Upper lobe of right lung (tissue), 1 donor: ENCODE data around the gene SHH. TPM values are rescaled to one million over a fixed set of nuclear protein-coding genes. Genes with fewer than 3 reads are reported as not detected.

Experiments
- ATAC-seq: fragments of 200-7000 bp; cut with Tn5 transposase; one replicate; pipeline ENCODE4 v1.9.1; 2020; ENCODE audit warnings: mild to moderate bottlenecking, moderate library complexity
- DNase-seq: peaks from one replicate; pipeline ENCODE4 v3.0.0-alpha.2; 2020
- H3K27ac ChIP-seq: fragments of 200-600 bp; one replicate; pipeline ENCODE4 v1.8.0; 2022
- H3K27me3 ChIP-seq: fragments of 200-600 bp; one replicate; pipeline ENCODE4 v1.8.0; 2022; ENCODE audit warnings: mild to moderate bottlenecking
- H3K36me3 ChIP-seq: fragments of 200-600 bp; one replicate; pipeline ENCODE4 v1.8.0; 2022
- H3K4me1 ChIP-seq: fragments of 200-600 bp; one replicate; pipeline ENCODE4 v1.8.0; 2022
- H3K4me3 ChIP-seq: fragments of 200-600 bp; one replicate; pipeline ENCODE4 v1.8.0; 2022; ENCODE audit warnings: mild to moderate bottlenecking
- H3K9me3 ChIP-seq: fragments of 200-600 bp; one replicate; pipeline ENCODE4 v1.8.0; 2022
- CTCF ChIP-seq: fragments of 200-600 bp; IDR thresholded peaks from one replicate; pipeline ENCODE4 v1.8.0; 2022; ENCODE audit warnings: antibody characterized with exemption
- intact Hi-C: fragments of 100-400 bp; cut with DNase I; formaldehyde crosslinking; loops from one replicate; pipeline ENCODE4 v1.11.0; 2022
- total RNA-seq: library from RNA; stranded (reverse); fragmentation: NEBNext Ultra II Directional; extraction: Animal tissue kit (Norgen Biotek cat#: 25700); gene quantifications from one replicate; pipeline ENCODE4 v1.2.1, GENCODE V29; 2021
- donor health status: DM: no; HTN: yes; CAD: no; lungs with severe emphysema.

SHH gene
- total RNA-seq, 1 donor from 2014 or later, result 10.1 TPM

DNA sequence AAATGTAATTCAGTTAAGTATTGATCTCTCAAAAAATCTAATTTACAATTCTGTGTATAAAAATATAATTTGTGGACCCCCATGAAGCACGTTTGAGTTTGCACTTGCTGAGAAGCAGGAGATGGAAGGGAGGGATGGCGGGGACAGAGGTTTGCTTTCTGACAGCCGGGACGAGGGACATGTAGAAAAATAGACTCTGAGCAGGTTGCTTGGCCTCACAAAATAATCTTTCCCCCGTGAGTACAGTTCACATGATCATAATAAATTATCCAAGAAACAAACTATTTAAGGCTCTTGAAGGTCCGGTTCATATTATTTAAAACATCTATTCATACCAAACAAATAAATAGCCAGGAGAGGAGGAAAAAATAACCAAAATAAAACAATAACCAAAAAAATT lies 10.0 kb downstream of the SHH start:
- DNase-seq (no peak), ATAC-seq (no peak)
- Histone ChIP-seq H3K4me1 (peaks cover 25% of the 10 kb centered on the region), H3K27ac (no peak overlapping the region), H3K36me3 (no peaks in the 10 kb centered on the region), H3K9me3 (no peaks in the 10 kb centered on the region), H3K27me3 (peaks cover 65% of the 10 kb centered on the region), H3K4me3 (no peak overlapping the region)
- no peak for TF ChIP-seq CTCF
- intact Hi-C loops, result no loop called here

- intact Hi-C loops, result no loop called here
- peaks cover 61% of the 10 kb centered on the region for H3K27me3 ChIP-seq
- no peak for ATAC-seq
Observed at GRCh38 chr7:155800741-155801267, 11.5 kb downstream of the SHH start.

GRCh38 chr7:155800301-155800700 lies 12.0 kb downstream of the SHH start:
- ATAC-seq (no peak), DNase-seq (peak; percentile 46)
- Histone ChIP-seq H3K4me1 (peaks cover 13% of the 10 kb centered on the region), H3K27ac (no peak overlapping the region), H3K4me3 (no peak overlapping the region), H3K9me3 (no peaks in the 10 kb centered on the region), H3K36me3 (no peaks in the 10 kb centered on the region), H3K27me3 (peaks cover 62% of the 10 kb centered on the region)
- intact Hi-C loops, result no loop called here
- TF ChIP-seq CTCF, result no peak

More at GRCh38 chr7:155800741-155801267, 11.5 kb downstream of the SHH start:
- no peak for TF ChIP-seq CTCF
- Histone ChIP-seq H3K4me1 (peaks cover 16% of the 10 kb centered on the region), H3K36me3 (no peaks in the 10 kb centered on the region), H3K9me3 (no peaks in the 10 kb centered on the region), H3K4me3 (no peak overlapping the region), H3K27ac (no peak overlapping the region)
- peak; percentile 52 for DNase-seq

DNA sequence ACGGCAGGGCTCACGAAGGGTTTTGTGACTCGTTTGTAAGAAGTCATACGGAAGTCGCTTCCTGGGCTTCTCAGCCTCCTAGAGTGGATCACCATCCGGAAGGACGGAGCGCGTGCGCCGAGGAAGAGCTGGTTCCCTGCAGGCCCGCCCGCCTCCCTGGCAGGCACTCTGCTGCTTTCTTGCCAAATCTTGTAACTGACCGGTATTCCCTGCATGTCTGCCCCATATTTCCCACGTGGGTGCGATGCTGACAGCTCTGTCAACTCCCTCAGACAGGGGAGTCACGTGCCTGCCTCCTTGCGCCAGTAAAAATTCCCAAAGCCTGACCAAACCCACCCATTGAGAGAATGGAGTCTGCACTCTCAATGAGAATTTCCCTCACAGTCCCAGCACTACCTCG lies 12.7 kb downstream of the SHH start:
- Histone ChIP-seq H3K4me1 (peaks cover 10% of the 10 kb centered on the region), H3K27ac (no peak overlapping the region), H3K9me3 (no peaks in the 10 kb centered on the region), H3K36me3 (no peaks in the 10 kb centered on the region), H3K27me3 (peaks cover 56% of the 10 kb centered on the region), H3K4me3 (no peak overlapping the region)
- ATAC-seq (no peak), DNase-seq (no peak)
- intact Hi-C loops, result no loop called here
- TF ChIP-seq CTCF, result no peak

GRCh38 chr7:155798673-155799439 lies 13.4 kb downstream of the SHH start:
- intact Hi-C loops, result no loop called here
- peaks cover 54% of the 10 kb centered on the region for H3K27me3 ChIP-seq

More at GRCh38 chr7:155798673-155799439, 13.4 kb downstream of the SHH start:
- no peak overlapping the region for H3K4me3 ChIP-seq
- H3K9me3 ChIP-seq, result no peaks in the 10 kb centered on the region
- H3K4me1 ChIP-seq, result peaks cover 5% of the 10 kb centered on the region
- H3K36me3 ChIP-seq, result no peaks in the 10 kb centered on the region
- DNase-seq (peak; percentile 35), ATAC-seq (no peak)
- no peak for TF ChIP-seq CTCF
- H3K27ac ChIP-seq, result no peak overlapping the region
